ENCODE results near the gene PHOX2B.

The PHOX2B gene

GRCh38 chr4:41748571-41749475, at the start of gene PHOX2B:
TSS of gene PHOX2B (minus strand) at chr4:41748725. CDS start at chr4:41748610, 115 bp downstream.
- TF ChIP-seq, protein P1, sequence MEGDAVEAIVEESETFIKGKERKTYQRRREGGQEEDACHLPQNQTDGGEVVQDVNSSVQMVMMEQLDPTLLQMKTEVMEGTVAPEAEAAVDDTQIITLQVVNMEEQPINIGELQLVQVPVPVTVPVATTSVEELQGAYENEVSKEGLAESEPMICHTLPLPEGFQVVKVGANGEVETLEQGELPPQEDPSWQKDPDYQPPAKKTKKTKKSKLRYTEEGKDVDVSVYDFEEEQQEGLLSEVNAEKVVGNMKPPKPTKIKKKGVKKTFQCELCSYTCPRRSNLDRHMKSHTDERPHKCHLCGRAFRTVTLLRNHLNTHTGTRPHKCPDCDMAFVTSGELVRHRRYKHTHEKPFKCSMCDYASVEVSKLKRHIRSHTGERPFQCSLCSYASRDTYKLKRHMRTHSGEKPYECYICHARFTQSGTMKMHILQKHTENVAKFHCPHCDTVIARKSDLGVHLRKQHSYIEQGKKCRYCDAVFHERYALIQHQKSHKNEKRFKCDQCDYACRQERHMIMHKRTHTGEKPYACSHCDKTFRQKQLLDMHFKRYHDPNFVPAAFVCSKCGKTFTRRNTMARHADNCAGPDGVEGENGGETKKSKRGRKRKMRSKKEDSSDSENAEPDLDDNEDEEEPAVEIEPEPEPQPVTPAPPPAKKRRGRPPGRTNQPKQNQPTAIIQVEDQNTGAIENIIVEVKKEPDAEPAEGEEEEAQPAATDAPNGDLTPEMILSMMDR (IDR thresholded peaks at IDR 0.05; ENCODE audit: low read depth, low read length), result no peak
- no peak for DNase-seq (ENCODE audit: low read depth in 2 of 2)
- no peak within 1 kb of the TSS for H3K4me3 ChIP-seq (replicated peaks in 1 of 2; ENCODE audit: low read depth in 2 of 2, low read length in 2 of 2)

DNA sequence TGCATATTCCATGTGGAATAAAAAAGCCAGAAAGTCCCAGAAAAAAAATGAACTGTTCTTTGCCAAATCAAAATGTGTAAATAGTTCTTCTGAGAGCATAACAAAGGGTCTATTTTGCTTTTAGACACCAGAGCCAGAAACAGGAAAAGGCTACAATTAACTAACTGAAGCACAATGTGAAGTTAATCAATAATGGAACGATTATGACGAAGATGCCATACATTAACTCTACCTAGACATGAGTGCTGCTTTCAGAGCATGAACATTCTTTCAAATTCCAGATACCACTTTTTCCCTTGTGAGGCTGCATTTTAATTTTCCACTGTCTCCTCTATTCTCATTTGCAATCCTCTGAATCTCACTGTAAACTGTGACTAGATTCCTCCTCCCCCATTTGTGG, 48.7 kb upstream of the PHOX2B start:
- TF ChIP-seq, protein P1 (IDR thresholded peaks at IDR 0.05; ENCODE audit: low read depth, low read length), result no peak
- no peak for DNase-seq (ENCODE audit: low read depth in 2 of 2)
- H3K4me3 ChIP-seq (replicated peaks in 1 of 2; ENCODE audit: low read depth in 2 of 2, low read length in 2 of 2), result no peak overlapping the region

DNA sequence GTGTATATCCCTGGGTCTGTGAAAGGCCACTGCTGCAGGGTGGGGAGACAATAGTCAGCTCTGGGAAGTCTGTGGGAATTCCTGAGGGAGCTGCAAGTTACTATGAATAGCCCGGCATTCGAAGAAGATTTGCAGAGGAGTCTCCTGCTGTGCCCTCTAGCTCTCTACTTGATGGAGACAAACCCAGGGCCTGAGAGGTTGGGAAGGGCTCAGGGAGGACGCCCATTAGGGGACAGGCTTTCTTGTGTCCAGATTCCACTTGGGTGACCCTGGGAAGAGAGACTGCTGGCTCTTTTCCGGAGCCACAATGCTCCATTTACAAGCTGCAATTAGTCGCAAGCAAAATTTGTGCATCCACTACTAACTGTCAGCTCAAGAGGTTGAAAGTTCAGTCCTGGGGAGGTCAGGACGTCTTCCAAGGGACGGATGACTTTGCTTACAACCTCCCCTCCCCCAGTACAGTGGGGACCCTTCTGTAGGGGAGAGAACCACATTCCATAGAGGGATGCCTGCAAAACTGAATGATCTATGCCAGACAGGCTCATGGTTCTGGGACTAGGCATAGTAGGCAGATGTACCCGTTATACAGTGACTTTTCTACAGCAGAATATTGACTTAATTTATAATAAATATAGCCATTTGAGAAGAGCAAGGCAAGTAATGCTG, 48.2 kb upstream of the PHOX2B start:
- H3K4me3 ChIP-seq (replicated peaks in 1 of 2; ENCODE audit: low read depth in 2 of 2, low read length in 2 of 2), result no peak overlapping the region
- DNase-seq (ENCODE audit: low read depth in 2 of 2), result no peak
- TF ChIP-seq, protein P1 (IDR thresholded peaks at IDR 0.05; ENCODE audit: low read depth, low read length), result no peak

DNA sequence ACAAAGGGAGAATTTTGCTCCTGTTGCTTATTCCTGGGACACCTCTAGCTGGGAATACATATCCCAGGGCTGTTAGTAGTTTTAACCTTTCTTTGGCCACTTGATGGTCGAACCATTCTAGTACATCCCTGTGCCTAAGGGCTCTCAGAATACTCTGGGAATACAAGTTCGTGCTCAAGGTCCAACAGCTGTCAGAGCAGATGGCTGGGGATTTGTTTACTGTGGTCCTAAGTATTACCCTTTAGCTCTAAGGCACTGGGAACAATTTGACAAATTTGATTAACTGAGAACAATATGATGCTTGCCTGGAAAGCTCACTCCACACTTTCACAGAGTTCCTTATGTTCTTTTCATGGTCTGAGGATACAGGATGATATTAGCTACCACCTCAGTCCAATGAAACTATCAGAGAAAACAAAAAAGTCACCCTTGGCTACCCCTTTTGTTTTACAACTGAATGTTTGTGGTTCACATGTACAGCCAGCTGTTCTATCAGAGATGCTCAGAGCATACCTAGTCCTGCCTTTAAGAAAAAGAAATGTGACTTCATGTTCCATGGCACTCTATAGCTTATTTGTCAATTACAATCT, 47.4 kb upstream of the PHOX2B start:
- no peak overlapping the region for H3K4me3 ChIP-seq (replicated peaks in 1 of 2; ENCODE audit: low read depth in 2 of 2, low read length in 2 of 2)
- TF ChIP-seq, protein P1 (IDR thresholded peaks at IDR 0.05; ENCODE audit: low read depth, low read length), result no peak
- no peak for DNase-seq (ENCODE audit: low read depth in 2 of 2)

- H3K4me3 ChIP-seq (replicated peaks in 1 of 2; ENCODE audit: low read depth in 2 of 2, low read length in 2 of 2), result no peak overlapping the region
- TF ChIP-seq, protein P1 (IDR thresholded peaks at IDR 0.05; ENCODE audit: low read depth, low read length), result no peak
- no peak for DNase-seq (ENCODE audit: low read depth in 2 of 2)
Observed at GRCh38 chr4:41792166-41792565, 43.6 kb upstream of the PHOX2B start.

GRCh38 chr4:41791557-41791956, 43.0 kb upstream of the PHOX2B start:
- H3K4me3 ChIP-seq (replicated peaks in 1 of 2; ENCODE audit: low read depth in 2 of 2, low read length in 2 of 2), result no peak overlapping the region
- TF ChIP-seq, protein P1 (IDR thresholded peaks at IDR 0.05; ENCODE audit: low read depth, low read length), result no peak
- DNase-seq (ENCODE audit: low read depth in 2 of 2), result no peak

Measured in cardiac fibroblast (primary cell).